ENCODE results near the gene PLXNA2.

PLXNA2 gene

DNA sequence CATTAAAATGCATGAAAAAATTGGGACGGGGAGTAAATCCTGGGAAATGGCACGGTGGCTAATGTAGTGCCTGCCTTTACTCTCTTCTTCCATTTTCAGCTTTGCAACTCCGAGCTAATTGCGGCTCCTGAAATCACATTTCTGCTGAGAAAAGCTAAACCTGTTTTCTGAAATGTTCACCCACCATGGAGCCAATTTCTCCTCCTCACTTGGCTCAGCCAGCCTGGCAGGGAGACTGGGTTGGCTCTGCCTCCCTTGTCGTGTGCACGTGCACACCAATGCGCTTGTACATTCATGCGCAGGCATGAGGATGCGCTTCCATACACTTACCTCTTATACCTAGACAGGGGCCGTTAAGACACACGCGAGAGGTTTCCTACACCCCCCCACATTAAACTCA, 165.4 kb downstream of the PLXNA2 start:
- H3K36me3 ChIP-seq (ENCODE audit: insufficient read depth, low read length): no peaks in the 10 kb centered on the region
- H3K4me1 ChIP-seq (ENCODE audit: insufficient read depth, low read length): peaks cover 16% of the 10 kb centered on the region
- no peaks in the 10 kb centered on the region; the same call in 1 of the 2 replicates for H3K27me3 ChIP-seq (ENCODE audit: insufficient read depth, low read length)
- H3K9me3 ChIP-seq (ENCODE audit: insufficient read depth, low read depth, low read length): no peaks in the 10 kb centered on the region
- 96% methylated on average over 12 of the region's 12 CpGs for WGBS
- no peak overlapping the region for H3K4me3 ChIP-seq (ENCODE audit: low read length)
- H3K9ac ChIP-seq (ENCODE audit: low read depth, low read length): no peak overlapping the region
- H3K27ac ChIP-seq (ENCODE audit: low read depth, low read length): no peak overlapping the region

DNA sequence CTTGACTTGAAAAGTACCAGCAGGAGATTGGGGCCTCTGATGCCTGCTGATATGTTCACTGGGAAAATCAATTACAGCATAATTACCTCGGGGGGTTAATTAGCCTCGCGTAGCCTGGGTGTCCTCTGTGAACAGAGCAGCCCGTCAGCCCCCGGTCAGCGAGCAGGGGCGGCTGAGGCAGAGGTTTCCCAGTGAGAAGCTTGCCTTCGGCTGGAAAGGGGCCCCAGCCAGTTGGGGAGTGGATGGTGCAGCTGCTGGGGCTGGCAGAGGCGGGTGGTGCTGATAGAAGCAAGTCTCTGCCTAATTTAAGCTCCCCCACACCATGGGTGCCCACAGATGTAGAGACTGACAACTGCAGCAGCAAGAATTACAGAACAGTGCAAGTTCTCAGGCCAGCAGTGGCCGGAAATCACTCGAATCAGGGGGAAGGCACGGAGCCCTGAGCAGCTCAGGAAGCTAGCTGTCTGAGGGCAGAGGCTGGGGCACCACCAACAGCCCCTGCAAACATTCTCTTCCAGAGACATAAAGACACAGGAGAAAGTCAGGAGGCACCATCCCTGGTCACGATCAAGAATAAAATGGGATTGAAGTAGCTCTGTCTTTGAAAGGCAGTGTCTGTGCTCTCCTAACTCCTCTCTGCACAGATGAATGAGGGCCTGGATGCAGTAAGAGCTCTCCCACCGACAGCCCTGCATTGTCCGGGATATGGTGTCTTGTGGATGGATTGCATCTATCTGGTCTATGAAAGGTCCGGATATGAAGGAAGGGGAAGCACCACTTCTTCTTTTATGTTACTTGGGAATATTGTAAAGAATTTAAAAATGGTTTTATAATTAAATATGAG, 166.7 kb downstream of the PLXNA2 start:
- H3K4me3 ChIP-seq (ENCODE audit: low read length): no peak overlapping the region
- H3K27ac ChIP-seq (ENCODE audit: low read depth, low read length): no peak overlapping the region
- no peaks in the 10 kb centered on the region; the same call in 1 of the 2 replicates for H3K27me3 ChIP-seq (ENCODE audit: insufficient read depth, low read length)
- H3K36me3 ChIP-seq (ENCODE audit: insufficient read depth, low read length): no peaks in the 10 kb centered on the region
- H3K9me3 ChIP-seq (ENCODE audit: insufficient read depth, low read depth, low read length): no peaks in the 10 kb centered on the region
- 68% methylated on average over 16 of the region's 16 CpGs for WGBS
- H3K9ac ChIP-seq (ENCODE audit: low read depth, low read length): no peak overlapping the region
- peaks cover 9% of the 10 kb centered on the region for H3K4me1 ChIP-seq (ENCODE audit: insufficient read depth, low read length)

- Histone ChIP-seq H3K36me3 (ENCODE audit: insufficient read depth, low read length) (no peaks in the 10 kb centered on the region), H3K9ac (ENCODE audit: low read depth, low read length) (no peak overlapping the region), H3K27ac (ENCODE audit: low read depth, low read length) (no peak overlapping the region), H3K27me3 (ENCODE audit: insufficient read depth, low read length) (no peaks in the 10 kb centered on the region), H3K4me3 (ENCODE audit: low read length) (no peak overlapping the region), H3K4me1 (ENCODE audit: insufficient read depth, low read length) (peaks cover 3% of the 10 kb centered on the region; the same call in 1 of the 2 replicates), H3K9me3 (ENCODE audit: insufficient read depth, low read depth, low read length) (no peaks in the 10 kb centered on the region)
- WGBS: 94% methylated on average over 6 of the region's 6 CpGs
Observed at GRCh38 chr1:208074353-208074752, 169.8 kb downstream of the PLXNA2 start.

DNA sequence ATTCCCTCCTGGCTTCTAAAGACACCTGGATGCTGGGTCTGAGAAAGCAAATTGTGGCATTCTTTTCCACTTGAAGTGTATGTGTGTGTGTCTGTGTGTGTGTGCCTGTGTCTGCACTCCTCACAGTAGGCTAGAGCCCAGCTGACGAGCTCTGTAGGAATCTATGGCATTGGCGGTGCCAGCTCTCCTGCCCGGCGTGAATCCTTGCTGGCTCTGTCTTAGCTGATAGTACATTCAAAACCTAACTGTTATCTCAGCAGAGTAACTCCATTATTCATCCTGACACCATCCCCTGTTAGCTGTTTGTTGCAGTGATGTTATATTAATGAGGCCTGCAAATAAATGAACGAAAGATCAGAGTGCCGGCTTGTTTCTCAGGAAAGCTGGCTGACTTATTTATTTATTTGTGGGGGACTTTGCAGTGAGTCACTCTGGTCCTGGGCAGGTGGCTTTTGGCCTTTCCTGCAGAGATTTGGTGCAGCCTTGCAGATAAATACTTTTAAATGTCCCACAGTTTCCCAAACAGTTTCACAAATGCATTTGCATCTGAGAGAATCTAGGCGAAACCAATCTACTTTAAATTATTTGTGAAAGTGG, 172.7 kb downstream of the PLXNA2 start:
- WGBS: 73% methylated on average over 7 of the region's 7 CpGs
- Histone ChIP-seq H3K36me3 (ENCODE audit: insufficient read depth, low read length) (no peaks in the 10 kb centered on the region), H3K9ac (ENCODE audit: low read depth, low read length) (no peak overlapping the region), H3K4me1 (ENCODE audit: insufficient read depth, low read length) (no peaks in the 10 kb centered on the region), H3K27ac (ENCODE audit: low read depth, low read length) (no peak overlapping the region), H3K9me3 (ENCODE audit: insufficient read depth, low read depth, low read length) (no peaks in the 10 kb centered on the region), H3K27me3 (ENCODE audit: insufficient read depth, low read length) (no peaks in the 10 kb centered on the region), H3K4me3 (ENCODE audit: low read length) (no peak overlapping the region)

DNA sequence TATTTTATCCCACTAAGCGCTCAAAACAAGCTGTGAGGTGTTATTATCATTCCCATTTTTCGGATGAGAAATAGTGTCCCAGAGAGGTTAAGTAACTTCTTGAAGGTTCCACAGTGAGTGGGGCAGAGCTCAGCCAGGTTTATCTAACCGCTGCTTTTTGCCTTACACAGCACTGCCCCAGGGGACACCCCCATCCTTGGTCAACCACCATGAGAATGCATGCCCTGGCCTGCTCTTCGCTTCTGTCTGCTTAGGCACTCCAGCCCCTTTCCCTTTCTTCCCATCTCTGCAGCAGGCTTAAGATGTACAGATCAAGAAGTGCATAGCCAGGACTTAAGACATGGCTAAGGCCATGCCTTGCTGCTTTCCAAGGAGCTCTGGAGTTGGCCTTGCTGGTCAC, 174.3 kb downstream of the PLXNA2 start:
- WGBS: 93% methylated on average over 4 of the region's 4 CpGs
- Histone ChIP-seq H3K9me3 (ENCODE audit: insufficient read depth, low read depth, low read length) (no peaks in the 10 kb centered on the region), H3K9ac (ENCODE audit: low read depth, low read length) (no peak overlapping the region), H3K36me3 (ENCODE audit: insufficient read depth, low read length) (no peaks in the 10 kb centered on the region), H3K4me1 (ENCODE audit: insufficient read depth, low read length) (no peaks in the 10 kb centered on the region), H3K27me3 (ENCODE audit: insufficient read depth, low read length) (no peaks in the 10 kb centered on the region), H3K27ac (ENCODE audit: low read depth, low read length) (no peak overlapping the region), H3K4me3 (ENCODE audit: low read length) (no peak overlapping the region)

- H3K4me3 ChIP-seq (ENCODE audit: low read length): no peak overlapping the region
- H3K9me3 ChIP-seq (ENCODE audit: insufficient read depth, low read depth, low read length): no peaks in the 10 kb centered on the region
Observed at GRCh38 chr1:208069317-208069716, 174.9 kb downstream of the PLXNA2 start.

GRCh38 chr1:208068908-208069307, 175.3 kb downstream of the PLXNA2 start:
- Histone ChIP-seq H3K4me3 (ENCODE audit: low read length) (no peak overlapping the region), H3K9me3 (ENCODE audit: insufficient read depth, low read depth, low read length) (no peaks in the 10 kb centered on the region), H3K36me3 (ENCODE audit: insufficient read depth, low read length) (no peaks in the 10 kb centered on the region), H3K4me1 (ENCODE audit: insufficient read depth, low read length) (no peaks in the 10 kb centered on the region), H3K27ac (ENCODE audit: low read depth, low read length) (no peak overlapping the region), H3K9ac (ENCODE audit: low read depth, low read length) (no peak overlapping the region), H3K27me3 (ENCODE audit: insufficient read depth, low read length) (no peaks in the 10 kb centered on the region)
- WGBS: 74% methylated on average over 3 of the region's 3 CpGs

More at GRCh38 chr1:208069317-208069716, 174.9 kb downstream of the PLXNA2 start:
- Histone ChIP-seq H3K4me1 (ENCODE audit: insufficient read depth, low read length) (no peaks in the 10 kb centered on the region), H3K27me3 (ENCODE audit: insufficient read depth, low read length) (no peaks in the 10 kb centered on the region), H3K27ac (ENCODE audit: low read depth, low read length) (no peak overlapping the region), H3K9ac (ENCODE audit: low read depth, low read length) (no peak overlapping the region), H3K36me3 (ENCODE audit: insufficient read depth, low read length) (no peaks in the 10 kb centered on the region)
- 92% methylated on average over 8 of the region's 8 CpGs for WGBS

GRCh38 chr1:208068407-208068806, 175.8 kb downstream of the PLXNA2 start:
- Histone ChIP-seq H3K4me3 (ENCODE audit: low read length) (no peak overlapping the region), H3K27ac (ENCODE audit: low read depth, low read length) (no peak overlapping the region)

GRCh38 chr1:208066583-208066982, 177.6 kb downstream of the PLXNA2 start:
- H3K36me3 ChIP-seq (ENCODE audit: insufficient read depth, low read length): no peaks in the 10 kb centered on the region
- no peaks in the 10 kb centered on the region for H3K4me1 ChIP-seq (ENCODE audit: insufficient read depth, low read length)
- H3K27ac ChIP-seq (ENCODE audit: low read depth, low read length): no peak overlapping the region
- H3K4me3 ChIP-seq (ENCODE audit: low read length): no peak overlapping the region
- no peak overlapping the region for H3K9ac ChIP-seq (ENCODE audit: low read depth, low read length)
- no peaks in the 10 kb centered on the region for H3K27me3 ChIP-seq (ENCODE audit: insufficient read depth, low read length)
- 74% methylated on average over 1 of the region's 1 CpG for WGBS
- H3K9me3 ChIP-seq (ENCODE audit: insufficient read depth, low read depth, low read length): no peaks in the 10 kb centered on the region

More at GRCh38 chr1:208068407-208068806, 175.8 kb downstream of the PLXNA2 start:
- Histone ChIP-seq H3K36me3 (ENCODE audit: insufficient read depth, low read length) (no peaks in the 10 kb centered on the region), H3K9me3 (ENCODE audit: insufficient read depth, low read depth, low read length) (no peaks in the 10 kb centered on the region), H3K27me3 (ENCODE audit: insufficient read depth, low read length) (no peaks in the 10 kb centered on the region), H3K4me1 (ENCODE audit: insufficient read depth, low read length) (no peaks in the 10 kb centered on the region), H3K9ac (ENCODE audit: low read depth, low read length) (no peak overlapping the region)
- WGBS: 92% methylated on average over 7 of the region's 7 CpGs

DNA sequence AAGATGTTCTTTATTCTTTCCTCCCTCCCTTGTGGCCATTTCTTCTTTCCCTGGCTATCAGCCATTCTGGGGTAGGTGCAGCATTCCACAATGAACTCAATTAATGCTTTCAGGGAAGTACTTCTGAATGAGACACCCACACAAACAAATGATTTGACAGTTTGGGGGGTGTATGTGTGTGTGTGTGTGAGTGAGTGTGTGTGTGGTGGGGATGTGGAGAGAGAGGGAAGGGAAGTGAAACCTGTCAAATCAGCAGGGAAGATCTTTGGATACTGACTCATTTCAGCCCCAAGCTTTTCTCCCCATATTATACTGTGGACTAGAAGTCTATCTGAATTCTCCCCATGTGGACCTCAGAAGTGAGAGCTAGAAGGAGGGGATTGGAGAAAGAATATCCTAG, 178.3 kb downstream of the PLXNA2 start:
- no peaks in the 10 kb centered on the region for H3K36me3 ChIP-seq (ENCODE audit: insufficient read depth, low read length)
- H3K9me3 ChIP-seq (ENCODE audit: insufficient read depth, low read depth, low read length): no peaks in the 10 kb centered on the region
- no peaks in the 10 kb centered on the region for H3K4me1 ChIP-seq (ENCODE audit: insufficient read depth, low read length)
- no peak overlapping the region for H3K27ac ChIP-seq (ENCODE audit: low read depth, low read length)
- H3K4me3 ChIP-seq (ENCODE audit: low read length): no peak overlapping the region
- H3K9ac ChIP-seq (ENCODE audit: low read depth, low read length): no peak overlapping the region
- H3K27me3 ChIP-seq (ENCODE audit: insufficient read depth, low read length): no peaks in the 10 kb centered on the region

GRCh38 chr1:208061632-208062031, 182.6 kb downstream of the PLXNA2 start:
- no peaks in the 10 kb centered on the region for H3K36me3 ChIP-seq (ENCODE audit: insufficient read depth, low read length)
- H3K4me1 ChIP-seq (ENCODE audit: insufficient read depth, low read length): peaks cover 6% of the 10 kb centered on the region; the same call in 1 of the 2 replicates
- no peak overlapping the region for H3K9ac ChIP-seq (ENCODE audit: low read depth, low read length)
- 93% methylated on average over 2 of the region's 3 CpGs for WGBS
- H3K27me3 ChIP-seq (ENCODE audit: insufficient read depth, low read length): no peaks in the 10 kb centered on the region
- H3K27ac ChIP-seq (ENCODE audit: low read depth, low read length): no peak overlapping the region
- H3K4me3 ChIP-seq (ENCODE audit: low read length): no peak overlapping the region
- no peaks in the 10 kb centered on the region for H3K9me3 ChIP-seq (ENCODE audit: insufficient read depth, low read depth, low read length)

Measured in HUES64 (cell line).